HG02678 (cell line): Measurements from ENCODE around the gene DYNLL2.
"Not testable (repeated sequence)": the region's sequence is repeated elsewhere in the genome, so short reads cannot be mapped to it uniquely, and the experiment has no call there.

Experiments used
- ATAC-seq: cut with Tn5 transposase; IDR thresholded peaks from one replicate; pipeline ENCODE4 v1.9.1; 2021; ENCODE audit warnings: mild to moderate bottlenecking, moderate library complexity; ENCODE audit not compliant: unreplicated experiment

Gene DYNLL2

DNA sequence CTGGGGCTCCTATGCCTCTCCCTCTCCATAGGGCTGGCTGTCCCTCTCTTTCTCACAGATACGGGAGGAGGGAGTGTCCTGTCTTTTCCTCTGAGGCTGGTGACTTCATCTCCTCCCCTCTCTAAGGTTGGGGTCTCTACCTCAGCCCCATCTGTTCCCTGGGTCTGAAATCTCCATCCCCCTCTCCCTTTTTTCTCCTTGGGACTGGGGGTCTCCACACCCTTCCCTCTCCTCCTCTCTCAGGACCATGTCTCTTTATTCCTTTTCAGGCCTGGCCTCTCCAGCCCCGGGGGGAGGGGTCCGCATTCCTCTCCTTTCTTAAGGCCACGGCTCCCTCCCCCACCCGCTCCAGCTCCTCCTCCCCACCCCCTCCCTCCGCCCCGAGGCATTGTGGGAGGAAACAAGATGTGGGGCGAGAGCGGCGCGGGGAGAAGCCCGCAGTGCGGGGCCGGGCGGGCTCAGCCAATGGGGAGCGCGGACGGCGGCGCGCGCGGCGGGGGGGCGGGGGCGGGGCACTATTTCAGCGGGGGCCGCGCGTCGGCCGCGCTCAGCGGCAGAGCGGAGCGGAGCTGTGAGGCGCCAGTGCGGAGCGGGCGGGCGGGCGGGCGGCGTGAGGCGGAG, at the start of gene DYNLL2:
TSS of gene DYNLL2 (plus strand) at position 550 of the 621 bp plus-strand sequence. CDS start 3,672 bp downstream, outside the sequence.
- ATAC-seq, result peak; percentile 80

DNA sequence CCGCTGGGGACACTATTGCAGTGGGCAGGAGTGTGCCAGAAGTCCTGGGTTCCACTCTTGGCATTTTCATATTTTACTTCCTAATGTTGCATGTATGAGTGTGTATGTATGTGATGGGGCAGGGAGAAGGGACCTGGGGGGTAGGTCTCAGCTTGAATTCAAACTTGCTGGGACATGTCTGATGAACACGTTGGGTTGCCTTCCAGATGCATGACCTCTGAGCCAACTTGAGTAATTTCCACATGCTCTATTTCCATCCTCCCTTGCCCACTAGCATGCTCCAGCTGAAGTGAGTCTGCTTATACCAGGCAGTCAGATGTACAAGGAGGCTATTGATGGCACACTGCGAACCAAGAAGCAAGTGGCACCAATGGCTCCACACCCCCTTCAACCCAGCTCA, 43.2 kb upstream of the DYNLL2 start:
- no peak for ATAC-seq

DNA sequence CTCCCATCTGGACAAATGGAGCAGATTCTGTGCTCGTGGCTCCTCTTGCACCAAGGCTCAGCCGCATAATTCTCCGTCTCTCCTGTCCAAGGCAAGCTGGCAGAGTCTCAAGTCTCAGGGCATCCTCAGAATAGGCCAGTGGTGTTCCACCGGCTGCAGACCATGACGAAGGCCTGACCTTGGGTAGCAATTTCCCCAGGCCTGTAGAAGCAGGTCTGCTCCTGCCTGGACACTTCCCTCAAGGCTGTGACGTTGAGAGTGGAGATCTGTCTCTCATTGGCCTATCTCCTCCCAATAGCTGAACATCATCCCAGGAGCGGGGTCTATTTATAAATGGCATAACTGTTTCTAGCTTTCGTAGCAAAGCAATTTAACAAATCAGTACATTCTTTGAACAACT, 42.8 kb upstream of the DYNLL2 start:
- ATAC-seq, result no peak

DNA sequence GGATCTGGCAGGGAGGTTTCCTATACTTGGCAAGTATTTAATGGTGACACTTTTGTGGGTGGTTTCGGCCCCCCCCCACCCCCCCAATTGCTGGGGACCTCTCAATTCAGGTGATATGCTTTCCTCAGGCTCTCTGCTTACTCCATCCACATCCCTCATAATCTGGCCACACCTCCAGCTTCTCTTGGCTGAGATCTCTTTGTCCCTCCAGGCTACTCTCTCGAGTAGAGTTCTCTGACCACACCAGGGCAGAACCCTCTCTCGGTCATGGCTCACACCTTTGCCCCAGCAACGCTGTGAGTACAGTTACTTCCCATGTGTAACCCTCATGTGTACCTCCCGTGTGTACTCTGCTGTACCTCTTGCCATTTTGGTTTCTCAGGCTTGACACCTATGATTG, 42.1 kb upstream of the DYNLL2 start:
- no peak for ATAC-seq

DNA sequence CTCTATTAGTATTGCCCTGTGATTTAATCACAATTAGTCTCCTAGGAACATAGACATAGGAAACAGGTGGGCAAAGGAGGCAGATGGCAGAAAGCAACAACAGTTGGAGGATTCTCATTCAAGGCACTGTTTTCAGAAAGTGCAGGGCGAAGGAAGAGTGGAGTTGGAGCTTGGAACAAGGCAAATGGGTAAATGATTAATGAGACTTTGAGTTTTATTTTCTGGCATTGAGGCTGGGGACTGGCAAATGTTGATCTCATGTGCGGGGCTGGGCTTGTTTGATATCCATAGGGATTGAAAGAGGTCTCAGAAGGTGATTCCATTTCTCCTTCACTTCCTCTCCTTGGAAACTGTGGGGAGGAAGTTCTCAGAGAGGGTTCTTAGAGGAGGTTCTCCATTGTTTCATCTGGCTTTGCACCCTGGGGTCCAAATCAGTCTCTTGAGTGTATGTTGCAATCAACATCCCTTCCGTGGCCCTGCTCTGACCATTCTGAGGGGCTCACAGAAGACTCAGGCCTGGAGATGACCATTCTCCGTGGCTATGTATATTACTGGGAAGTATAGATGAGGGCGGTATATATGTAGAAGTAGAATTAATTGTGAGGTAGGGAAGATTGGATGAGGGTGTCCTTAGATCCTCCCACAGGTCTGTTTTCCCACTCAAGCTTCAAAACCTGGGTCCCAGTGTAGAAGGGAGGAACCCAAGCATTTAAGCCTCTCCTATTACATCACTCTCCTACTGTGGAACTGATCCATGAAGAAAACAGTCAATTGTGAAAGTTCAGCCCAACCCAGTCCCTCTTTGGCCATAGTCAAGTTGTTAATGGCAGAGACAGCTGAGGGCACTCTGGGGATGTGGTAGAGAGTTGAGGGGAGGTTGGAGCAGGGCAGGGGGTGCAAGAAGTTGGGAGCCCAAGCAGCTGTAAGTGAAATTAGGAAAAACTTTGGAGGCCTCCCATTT, 39.7 kb upstream of the DYNLL2 start:
- ATAC-seq, result no peak

DNA sequence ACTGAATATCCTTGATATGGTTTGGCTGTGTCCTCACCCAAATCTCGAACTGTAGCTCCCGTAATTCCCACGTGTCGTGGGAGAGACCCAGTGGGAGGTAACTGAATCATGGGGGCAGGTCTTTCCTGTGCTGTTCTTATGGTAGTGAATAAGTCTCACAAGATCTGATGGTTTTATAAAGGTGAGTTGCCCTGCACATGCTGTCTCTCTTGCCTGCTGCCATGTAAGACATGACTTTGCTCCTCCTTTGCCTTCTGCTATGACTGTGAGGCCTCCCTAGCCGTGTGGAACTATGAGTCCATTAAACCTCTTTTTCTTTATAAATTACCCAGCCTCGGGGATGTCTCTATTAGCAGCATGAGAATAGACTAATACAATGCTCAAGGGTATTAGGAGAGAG, 39.0 kb upstream of the DYNLL2 start:
- ATAC-seq, result not testable (repeated sequence)

DNA sequence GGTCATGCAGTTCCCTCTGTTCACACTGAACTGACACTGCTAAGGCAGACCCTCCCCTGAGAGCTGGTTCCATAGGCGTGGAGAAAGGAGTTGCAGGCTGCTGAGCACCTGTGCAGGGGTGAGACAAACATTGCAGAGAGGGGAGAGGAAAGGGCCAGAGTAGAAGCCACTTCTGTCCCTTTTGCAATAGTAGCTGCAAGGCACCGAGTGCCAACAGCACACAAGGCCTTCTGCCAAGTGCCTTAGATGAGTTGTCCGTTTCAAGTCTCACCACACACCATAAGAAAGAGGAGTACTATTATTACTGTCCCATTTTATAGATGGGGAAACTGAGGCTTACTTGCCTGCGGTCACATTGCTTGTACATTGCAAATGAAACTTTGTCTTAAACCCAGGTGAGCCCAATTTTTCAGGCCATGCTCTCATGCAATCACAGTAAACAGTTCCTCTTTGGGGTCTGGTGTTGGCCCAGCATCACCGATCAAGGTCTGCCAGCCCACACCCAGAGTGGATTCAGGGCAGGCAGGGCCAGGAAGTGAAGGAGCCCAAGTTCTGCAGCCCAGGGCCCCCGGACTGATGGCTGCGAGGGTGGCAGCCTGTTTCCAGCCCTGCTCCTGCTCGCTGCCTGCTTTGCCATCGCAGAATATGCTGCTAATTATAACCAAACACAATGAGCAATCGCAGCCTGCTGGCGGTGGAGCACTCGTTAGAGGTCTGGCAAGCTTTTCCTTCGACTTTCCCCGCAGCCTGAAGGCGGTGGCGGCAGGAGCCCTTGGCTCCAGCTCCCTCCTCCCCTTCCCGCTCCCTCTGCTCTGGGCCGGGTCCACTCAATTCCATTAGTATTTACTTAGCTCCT, 36.8 kb upstream of the DYNLL2 start:
- ATAC-seq, result no peak

DNA sequence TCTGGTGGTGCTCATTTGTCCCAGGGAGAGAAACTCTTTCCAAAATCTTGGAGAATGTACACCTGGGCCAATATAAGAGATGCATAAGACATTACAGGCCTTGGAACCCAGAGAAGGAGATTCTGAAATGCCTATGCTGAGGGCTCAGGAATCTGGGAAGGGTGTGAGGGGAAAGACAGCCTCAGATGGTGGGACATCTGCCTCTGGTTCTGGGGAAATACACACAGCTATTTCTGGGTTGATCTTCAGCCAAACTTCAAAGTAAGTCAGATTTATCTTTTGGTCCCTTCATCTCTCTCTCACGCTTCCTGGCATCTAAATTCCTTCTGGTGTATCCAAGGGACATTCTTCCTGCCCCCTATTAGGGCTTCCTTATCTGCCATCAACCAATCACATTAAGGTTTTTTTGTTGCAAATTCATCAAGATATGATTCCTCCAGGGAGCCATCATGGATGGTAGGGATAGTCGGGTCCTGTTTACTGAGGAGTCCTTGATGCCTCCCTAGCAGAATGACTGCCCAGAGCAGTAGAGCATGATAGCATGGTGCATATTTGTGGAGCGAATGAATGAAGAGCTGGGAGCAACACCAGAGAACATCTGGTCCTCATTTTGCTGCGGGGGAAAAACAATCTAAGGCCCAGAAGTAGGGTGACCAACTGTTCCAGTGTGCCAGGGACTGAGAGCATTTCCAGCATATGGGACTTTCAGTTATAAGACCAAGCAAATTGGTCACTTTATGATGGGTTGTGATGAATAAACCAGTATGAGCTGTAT, 35.7 kb upstream of the DYNLL2 start:
- no peak for ATAC-seq

DNA sequence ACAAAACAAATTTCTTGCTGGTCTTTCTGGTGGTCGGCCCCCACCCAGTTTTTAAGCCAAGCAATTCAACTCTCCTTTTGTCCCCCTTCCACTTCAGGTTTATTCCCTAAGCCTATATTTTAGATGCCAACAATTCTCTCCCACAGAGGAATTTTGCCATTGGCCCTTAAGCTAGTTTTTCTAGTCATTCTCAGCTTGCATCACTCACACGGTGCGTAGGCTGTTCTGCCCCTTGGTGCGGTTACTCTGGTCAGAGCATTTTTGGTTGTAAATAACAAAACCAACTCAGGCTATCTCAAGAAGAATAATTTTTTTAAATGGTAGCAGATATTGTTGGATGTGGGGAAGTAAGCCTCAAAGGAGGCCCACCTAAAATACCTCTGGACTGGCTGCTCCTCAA, 33.7 kb upstream of the DYNLL2 start:
- no peak for ATAC-seq

DNA sequence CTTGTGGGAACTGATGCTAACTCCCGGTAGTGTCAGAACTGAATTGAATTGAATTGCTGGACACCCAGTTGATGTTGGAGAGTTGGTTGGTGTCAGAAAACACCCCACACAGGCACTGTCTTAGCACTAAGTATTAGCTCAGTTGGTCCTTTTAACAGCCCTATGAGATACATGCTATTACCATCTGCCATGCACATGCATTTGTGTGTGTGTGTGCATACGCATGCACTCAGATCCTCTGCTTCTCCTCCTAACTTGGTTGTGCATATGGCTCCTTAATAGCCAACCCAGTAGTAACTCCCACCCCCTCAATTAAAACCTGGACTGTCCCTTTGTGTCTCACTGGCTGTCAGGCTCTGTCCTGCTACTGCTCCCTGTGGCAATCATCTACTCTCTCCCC, 32.3 kb upstream of the DYNLL2 start:
- no peak for ATAC-seq

DNA sequence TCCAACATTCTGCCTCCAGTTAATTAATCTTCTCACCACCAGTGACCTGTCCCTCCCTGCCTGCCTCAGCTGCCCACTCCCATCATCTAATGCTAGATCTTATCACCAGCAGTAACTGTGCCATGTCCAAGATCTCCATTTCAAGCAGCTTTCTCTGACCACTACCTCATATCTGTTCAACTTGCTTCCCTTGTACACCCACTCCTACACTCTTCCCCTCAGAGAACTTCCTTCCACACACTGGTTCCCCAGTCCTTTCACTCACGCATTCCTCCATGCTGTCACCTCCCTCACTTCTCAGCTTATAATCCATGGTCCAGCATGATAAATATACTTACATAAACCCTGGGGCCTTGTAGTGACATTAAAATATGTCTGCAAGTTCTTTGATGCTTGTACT, 31.8 kb upstream of the DYNLL2 start:
- no peak for ATAC-seq

DNA sequence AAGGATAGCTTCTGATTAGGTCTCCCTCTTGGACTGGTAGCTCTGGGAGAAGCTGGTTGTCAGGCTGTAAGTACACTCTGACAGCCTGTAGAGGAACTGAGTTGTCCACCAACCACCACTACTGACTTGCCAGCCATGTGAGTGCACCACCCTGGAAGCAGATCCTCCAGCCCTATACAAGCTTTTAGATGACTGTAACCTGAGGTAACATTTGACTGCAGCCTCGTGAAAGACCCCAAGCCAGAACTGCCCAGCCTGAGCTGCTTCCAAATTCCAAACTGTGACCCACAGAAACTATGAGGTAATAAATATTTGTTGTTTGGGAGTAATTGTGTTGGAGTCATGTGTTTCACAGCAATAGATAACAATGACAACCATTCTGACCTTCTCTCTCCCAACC, 30.8 kb upstream of the DYNLL2 start:
- ATAC-seq, result no peak

DNA sequence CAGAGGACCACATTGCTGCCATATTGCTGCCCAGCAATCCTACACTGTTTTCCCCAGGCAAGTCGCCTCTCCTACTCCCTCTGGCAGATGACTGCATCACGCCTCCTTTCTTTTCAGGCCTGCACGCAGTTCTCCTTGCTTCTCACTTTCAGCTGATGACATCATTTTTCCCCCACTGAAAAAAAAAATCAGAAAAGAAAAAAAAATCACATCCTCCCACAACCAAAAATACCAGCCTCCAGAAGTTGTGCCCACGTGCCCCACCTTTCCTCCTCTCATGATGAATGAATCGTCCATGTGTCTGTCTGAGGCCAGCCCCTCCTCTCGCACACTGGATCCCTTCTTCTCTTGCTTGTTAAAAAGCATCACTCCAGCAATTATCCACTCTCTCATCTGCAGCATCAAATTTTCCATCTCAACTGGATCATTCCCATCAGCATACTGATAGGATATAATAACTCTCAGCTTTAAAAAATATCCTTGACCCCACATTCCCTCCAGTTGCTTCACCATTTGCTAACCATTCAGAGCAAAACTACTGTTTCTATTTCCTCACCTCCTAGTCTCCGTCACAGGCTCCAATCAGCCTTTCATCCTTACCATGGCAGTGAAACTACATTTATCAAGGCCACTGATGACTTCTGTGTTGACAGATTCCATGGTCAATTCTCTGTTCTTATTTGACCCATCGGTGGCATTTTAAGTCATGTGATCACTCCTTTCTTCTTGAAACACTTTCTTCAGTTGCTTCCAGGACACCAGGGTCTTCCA, 30.1 kb upstream of the DYNLL2 start:
- no peak for ATAC-seq

DNA sequence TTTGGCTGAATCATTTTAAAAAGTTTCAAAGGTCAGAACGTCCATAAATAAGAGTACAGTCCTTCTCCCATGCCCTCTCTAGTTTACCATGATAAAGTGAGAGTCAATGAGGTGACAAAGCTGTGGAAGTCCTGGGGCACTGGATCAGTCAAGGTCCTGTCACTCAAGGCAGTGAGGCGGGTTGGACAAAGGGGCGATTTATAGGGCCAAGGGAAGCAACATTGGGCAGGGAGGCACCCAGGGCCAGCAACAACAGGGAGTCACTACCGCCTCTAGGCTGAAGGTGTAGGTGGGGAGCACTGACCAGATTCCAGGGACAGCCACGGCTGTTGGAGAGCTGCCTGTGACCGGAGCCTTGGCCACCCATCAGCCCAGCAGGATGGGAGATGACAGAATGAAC, 28.6 kb upstream of the DYNLL2 start:
- no peak for ATAC-seq

DNA sequence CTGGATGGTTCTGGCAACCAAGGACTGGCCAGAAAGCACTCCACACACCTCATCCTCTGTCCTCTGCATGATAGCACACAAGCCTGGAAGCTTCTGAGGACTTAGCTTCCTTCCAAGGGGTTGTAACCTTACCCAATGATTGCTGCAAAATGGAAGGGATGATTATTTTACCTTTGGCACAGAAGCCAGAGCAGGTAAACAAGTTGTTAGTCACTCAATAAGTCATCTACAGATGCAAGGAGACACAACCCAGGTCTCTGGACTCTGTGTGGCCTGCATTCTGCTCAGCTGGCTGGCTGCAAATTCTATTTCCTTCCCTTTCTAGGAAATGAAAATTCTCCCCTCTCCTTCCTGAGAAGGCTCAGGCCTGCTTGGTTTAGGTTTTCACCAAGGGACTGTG, 26.7 kb upstream of the DYNLL2 start:
- no peak for ATAC-seq

DNA sequence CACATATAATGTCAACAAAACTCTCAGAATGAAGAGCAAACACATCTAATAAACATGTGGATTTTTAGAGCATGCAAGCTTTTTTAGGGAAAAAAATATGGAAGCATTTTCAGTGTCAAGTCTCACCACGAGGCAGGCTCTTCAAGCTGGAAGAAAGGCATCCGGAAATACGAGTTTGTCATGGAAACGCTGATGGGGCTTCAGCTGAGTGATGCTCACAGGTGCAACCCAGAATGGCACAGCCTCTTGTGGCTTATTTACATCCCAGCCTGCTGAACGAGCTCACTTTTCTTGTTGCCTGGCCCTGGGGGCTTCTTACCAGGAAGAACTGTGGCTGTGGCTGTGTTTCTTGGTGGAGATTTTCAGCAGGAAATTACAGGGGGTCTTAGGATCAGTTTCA, 24.1 kb upstream of the DYNLL2 start:
- ATAC-seq, result no peak

DNA sequence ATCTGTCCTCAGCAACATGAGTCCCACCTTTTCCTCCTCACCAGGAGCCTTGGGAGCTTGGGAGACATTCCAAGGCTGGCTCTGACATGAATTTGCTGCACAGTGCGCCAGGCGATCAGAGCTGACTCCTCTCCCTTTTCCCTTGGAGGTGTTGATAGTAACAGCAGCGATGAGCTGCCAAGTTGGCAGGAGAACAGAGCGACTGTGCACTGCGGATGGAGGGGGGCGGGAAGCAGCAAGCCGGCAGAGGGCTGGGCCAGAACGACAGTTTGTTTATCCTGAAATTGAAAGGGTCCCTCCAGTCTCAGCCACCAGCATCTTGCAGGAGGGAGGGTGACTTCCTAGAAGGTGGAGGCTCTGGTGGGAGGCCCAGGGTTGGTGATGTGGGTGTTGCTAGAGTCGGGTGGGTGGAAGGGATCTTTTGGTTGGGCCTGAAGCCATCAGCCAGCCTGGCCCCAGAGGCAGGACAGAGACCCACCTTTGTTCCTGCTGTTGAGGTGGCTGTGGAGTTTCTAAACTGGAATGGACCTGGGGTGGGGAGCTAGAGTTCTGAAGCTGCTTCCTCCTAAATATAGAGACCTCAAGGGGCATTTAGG, 22.5 kb upstream of the DYNLL2 start:
- ATAC-seq, result no peak

DNA sequence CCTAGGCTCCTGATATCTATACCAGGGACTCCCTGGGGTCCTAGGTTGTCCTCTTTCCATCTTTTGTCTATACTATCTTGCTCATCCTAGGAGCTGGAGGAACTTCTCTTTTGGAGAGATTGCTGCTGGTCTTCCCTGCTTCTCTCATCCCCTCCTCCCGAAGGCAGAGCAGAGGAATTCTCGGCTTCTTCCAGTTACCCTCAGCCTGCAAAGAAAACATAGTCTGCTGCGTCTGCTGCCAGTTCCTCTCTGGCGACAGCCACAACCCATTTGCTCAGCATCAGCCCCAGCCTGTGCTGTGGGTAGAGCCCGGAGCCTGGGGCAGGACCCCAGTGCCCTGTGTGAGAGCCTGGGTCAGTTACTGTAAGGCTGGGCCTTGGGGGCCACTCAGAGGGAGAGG, 21.5 kb upstream of the DYNLL2 start:
- no peak for ATAC-seq

DNA sequence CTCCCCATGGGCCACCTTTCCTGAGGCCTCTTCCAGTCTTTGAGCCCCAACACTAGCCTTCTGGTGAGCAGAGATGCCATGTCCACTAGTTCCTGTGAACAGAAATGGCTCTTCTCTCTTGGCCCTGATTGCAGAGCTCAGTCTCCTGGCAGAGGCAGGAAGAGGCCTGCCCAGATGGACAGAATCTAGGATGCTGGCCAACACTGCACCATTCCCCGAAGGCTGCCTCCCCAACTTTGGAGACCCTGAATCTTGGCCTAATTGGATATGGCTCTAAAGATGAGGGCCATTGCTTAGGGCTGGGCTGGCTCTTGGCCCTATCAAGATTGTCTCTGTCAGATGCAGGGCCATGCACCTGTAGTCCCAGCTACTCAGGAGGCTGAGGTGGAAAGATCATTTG, 18.0 kb upstream of the DYNLL2 start:
- ATAC-seq, result no peak

DNA sequence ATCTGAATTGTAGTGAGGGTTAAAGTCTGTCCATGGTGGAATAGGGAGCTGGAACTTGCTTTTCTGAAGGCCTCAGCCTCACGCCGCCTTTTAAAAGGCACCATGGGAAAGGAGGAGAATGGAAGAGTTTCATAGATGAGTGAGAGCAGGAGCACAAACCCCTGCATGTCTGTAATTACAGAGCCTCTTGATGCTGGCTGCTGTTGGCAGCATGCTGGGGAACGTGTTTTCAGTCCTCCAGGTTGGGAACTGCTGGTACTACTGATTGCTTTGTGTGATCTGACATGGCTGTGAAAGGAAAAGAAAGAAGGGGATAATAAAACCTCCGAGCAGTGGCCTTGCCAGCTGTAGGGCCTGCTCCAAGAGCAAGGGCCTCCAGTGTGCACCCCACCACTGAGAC, 16.8 kb upstream of the DYNLL2 start:
- no peak for ATAC-seq
